ENCODE measurements around the gene VEGFA.

DNA sequence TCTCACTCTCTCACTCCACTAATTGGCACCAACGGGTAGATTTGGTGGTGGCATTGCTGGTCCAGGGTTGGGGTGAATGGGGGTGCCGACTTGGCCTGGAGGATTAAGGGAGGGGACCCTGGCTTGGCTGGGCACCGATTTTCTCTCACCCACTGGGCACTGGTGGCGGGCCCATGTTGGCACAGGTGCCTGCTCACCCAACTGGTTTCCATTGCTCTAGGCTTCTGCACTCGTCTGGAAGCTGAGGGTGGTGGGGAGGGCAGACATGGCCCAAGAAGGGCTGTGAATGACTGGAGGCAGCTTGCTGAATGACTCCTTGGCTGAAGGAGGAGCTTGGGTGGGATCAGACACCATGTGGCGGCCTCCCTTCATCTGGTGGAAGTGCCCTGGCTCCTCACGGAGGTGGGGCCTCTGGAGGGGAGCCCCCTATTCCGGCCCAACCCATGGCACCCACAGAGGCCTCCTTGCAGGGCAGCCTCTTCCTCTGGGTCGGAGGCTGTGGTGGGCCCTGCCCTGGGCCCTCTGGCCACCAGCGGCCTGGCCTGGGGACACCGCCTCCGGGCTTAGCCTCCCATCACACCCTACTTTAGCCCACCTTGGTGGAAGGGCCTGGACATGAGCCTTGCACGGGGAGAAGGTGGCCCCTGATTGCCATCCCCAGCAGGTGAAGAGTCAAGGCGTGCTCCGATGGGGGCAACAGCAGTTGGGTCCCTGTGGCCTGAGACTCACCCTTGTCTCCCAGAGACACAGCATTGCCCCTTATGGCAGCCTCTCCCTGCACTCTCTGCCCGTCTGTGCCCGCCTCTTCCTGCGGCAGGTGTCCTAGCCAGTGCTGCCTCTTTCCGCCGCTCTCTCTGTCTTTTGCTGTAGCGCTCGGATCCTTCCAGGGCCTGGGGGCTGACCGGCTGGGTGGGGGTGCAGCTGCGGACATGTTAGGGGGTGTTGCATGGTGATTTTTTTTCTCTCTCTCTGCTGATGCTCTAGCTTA is 11.2 kb downstream of the VEGFA start:
- TF ChIP-seq, protein P1, sequence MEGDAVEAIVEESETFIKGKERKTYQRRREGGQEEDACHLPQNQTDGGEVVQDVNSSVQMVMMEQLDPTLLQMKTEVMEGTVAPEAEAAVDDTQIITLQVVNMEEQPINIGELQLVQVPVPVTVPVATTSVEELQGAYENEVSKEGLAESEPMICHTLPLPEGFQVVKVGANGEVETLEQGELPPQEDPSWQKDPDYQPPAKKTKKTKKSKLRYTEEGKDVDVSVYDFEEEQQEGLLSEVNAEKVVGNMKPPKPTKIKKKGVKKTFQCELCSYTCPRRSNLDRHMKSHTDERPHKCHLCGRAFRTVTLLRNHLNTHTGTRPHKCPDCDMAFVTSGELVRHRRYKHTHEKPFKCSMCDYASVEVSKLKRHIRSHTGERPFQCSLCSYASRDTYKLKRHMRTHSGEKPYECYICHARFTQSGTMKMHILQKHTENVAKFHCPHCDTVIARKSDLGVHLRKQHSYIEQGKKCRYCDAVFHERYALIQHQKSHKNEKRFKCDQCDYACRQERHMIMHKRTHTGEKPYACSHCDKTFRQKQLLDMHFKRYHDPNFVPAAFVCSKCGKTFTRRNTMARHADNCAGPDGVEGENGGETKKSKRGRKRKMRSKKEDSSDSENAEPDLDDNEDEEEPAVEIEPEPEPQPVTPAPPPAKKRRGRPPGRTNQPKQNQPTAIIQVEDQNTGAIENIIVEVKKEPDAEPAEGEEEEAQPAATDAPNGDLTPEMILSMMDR (IDR thresholded peaks at IDR 0.05): no peak
- no peak for TF ChIP-seq POLR2A (IDR thresholded peaks at IDR 0.05)
- TF ChIP-seq POLR2AphosphoS5 (IDR thresholded peaks at IDR 0.05): no peak
